ENCODE measurements around the gene CACNA1H.
"Not testable (repeated sequence)": the region's sequence is repeated elsewhere in the genome, so short reads cannot be mapped to it uniquely, and the experiment has no call there.

DNA sequence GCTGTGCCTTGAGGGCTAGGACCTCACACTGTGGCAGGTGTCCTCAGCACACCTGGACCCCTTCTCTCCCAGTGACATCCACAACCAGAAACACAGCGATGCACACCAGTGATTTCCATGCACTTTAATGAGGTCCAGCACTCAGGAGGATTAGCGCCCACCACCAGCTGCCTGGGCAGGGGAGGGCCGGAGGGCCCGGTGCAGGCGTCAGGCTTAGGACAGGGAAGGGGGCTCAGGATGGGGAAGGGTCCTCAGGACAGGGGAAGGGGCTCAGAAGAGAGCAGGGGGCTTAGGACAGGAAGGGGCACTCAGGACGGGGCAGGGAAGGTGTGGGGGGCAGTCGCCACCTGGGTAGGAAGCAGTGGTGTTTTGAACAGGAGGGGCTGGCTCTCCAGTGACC is 75.3 kb downstream of the CACNA1H start:
- TF ChIP-seq, protein P1, sequence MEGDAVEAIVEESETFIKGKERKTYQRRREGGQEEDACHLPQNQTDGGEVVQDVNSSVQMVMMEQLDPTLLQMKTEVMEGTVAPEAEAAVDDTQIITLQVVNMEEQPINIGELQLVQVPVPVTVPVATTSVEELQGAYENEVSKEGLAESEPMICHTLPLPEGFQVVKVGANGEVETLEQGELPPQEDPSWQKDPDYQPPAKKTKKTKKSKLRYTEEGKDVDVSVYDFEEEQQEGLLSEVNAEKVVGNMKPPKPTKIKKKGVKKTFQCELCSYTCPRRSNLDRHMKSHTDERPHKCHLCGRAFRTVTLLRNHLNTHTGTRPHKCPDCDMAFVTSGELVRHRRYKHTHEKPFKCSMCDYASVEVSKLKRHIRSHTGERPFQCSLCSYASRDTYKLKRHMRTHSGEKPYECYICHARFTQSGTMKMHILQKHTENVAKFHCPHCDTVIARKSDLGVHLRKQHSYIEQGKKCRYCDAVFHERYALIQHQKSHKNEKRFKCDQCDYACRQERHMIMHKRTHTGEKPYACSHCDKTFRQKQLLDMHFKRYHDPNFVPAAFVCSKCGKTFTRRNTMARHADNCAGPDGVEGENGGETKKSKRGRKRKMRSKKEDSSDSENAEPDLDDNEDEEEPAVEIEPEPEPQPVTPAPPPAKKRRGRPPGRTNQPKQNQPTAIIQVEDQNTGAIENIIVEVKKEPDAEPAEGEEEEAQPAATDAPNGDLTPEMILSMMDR (conservative IDR thresholded peaks at IDR 0.05 in 1 of 2, IDR thresholded peaks at IDR 0.05 in 1 of 2; ENCODE audit: extremely low read depth in 1 of 2, insufficient read depth in 1 of 2, low read depth in 1 of 2, low read length in 2 of 2), result not testable (repeated sequence)
- not testable (repeated sequence) for TF ChIP-seq EZH2 (IDR thresholded peaks at IDR 0.05; ENCODE audit: borderline replicate concordance, low read length)

Measured in mammary epithelial cell (primary cell).